AG09319 (cell line): Measurements from ENCODE around the gene UHRF1.

Experiments
- DNase-seq: peaks from one replicate; pipeline ENCODE4 v3.0.0-alpha.2; 2010; ENCODE audit warnings: low read depth; ENCODE audit errors: extremely low read depth
- TF ChIP-seq, protein P1 (sequence below): IDR thresholded peaks from 2 replicates; pipeline ENCODE4 v1.5.1; 2011; ENCODE audit warnings: low read depth, mild to moderate bottlenecking, inconsistent platforms, low read length, moderate library complexity

The UHRF1 gene

GRCh38 chr19:4909156-4909896 is at the start of gene UHRF1:
TSS of gene UHRF1 (plus strand) at chr19:4909501. CDS start at chr19:4910886, 1,385 bp downstream.
- DNase-seq, result no peak
- TF ChIP-seq, protein P1, sequence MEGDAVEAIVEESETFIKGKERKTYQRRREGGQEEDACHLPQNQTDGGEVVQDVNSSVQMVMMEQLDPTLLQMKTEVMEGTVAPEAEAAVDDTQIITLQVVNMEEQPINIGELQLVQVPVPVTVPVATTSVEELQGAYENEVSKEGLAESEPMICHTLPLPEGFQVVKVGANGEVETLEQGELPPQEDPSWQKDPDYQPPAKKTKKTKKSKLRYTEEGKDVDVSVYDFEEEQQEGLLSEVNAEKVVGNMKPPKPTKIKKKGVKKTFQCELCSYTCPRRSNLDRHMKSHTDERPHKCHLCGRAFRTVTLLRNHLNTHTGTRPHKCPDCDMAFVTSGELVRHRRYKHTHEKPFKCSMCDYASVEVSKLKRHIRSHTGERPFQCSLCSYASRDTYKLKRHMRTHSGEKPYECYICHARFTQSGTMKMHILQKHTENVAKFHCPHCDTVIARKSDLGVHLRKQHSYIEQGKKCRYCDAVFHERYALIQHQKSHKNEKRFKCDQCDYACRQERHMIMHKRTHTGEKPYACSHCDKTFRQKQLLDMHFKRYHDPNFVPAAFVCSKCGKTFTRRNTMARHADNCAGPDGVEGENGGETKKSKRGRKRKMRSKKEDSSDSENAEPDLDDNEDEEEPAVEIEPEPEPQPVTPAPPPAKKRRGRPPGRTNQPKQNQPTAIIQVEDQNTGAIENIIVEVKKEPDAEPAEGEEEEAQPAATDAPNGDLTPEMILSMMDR, result no peak

- TF ChIP-seq, protein P1, result no peak
- no peak for DNase-seq
These were observed 49.6 kb upstream of the UHRF1 start for GRCh38 chr19:4859697-4860096.

DNA sequence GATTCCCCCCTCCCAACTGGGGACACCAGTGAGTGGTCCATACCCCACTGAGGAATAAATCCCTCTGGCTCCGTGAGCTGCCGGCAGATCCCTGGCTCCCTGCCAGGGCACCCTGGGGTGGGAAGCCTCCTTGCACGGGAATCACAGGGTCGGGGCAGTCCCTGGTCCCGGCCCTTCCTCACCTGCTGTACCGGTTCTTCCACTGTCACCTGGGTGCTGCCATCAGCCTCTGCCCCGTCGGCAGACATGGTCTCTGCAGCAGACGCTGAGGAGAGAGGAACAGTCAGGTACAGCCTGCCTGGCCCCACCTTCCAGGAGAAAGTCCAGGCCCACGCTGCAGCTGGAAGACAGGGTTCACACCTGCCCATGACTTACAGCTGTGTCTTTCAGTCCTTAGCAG is 48.2 kb upstream of the UHRF1 start:
- no peak for DNase-seq
- TF ChIP-seq, protein P1, result no peak

GRCh38 chr19:4866595-4867424 is 42.5 kb upstream of the UHRF1 start:
- no peak for DNase-seq

GRCh38 chr19:4867534-4868285 is 41.6 kb upstream of the UHRF1 start, which contains the start of gene PLIN3:
TSS of gene PLIN3 (minus strand) at chr19:4867667. CDS start at chr19:4861394, 6,273 bp downstream.
- TF ChIP-seq, protein P1, result no peak
- DNase-seq, result peak; percentile 93

More at GRCh38 chr19:4866595-4867424, 42.5 kb upstream of the UHRF1 start:
- TF ChIP-seq, protein P1, result no peak

DNA sequence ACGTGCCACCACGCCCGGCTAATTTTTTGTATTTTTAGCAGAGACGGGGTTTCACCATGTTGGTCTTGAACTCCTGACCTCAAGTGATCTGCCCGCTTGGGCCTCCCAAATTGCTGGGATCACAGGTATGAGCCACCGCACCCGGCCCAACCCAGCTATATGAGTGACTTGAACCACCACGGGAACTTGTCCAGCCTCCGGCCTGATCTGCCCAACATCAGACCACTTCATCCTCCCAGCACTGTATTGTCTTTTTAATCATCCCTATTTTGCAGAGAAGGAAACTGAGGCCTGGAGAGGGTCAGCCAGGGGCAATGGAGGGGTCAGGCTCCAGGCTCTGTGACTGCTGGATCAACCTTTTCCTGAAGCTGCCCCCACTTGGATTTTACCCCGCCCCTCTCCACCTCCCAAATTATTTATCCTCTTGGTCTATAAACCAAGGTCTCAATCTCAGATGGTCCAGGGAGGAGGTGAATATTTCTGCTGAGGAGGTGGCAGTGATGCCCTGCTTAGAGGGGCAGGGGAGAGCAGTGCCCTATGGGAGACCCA is 40.9 kb upstream of the UHRF1 start:
- TF ChIP-seq, protein P1, result no peak
- DNase-seq, result no peak
